OCI-LY1 (cell line): ENCODE data around the gene FUOM.

Experiments used
- CTCF ChIP-seq: fragments of 200-600 bp; sonication (generic), shearing (Covaris generic); IDR thresholded peaks from 2 replicates; pipeline ENCODE4 v1.5.1; 2017; ENCODE audit warnings: mild to moderate bottlenecking, antibody characterized with exemption, low read length, moderate library complexity, mixed read lengths
- EZH2 ChIP-seq: fragments of 200-600 bp; sonication (generic), shearing (Covaris generic); IDR thresholded peaks from 2 replicates; pipeline ENCODE4 v1.8.0; 2017; ENCODE audit warnings: borderline replicate concordance, mixed run types, mild to moderate bottlenecking, antibody characterized with exemption, low read length, moderate library complexity, mixed read lengths

GRCh38 chr10:133361227-133361626 is 3.4 kb upstream of the FUOM start:
- TF ChIP-seq CTCF = no peak
- TF ChIP-seq EZH2 = no peak
